Measurements from ENCODE around the gene GIGYF1. TPM values are rescaled to one million over a fixed set of nuclear protein-coding genes. Genes with fewer than 3 reads are reported as not detected.
"Not testable (repeated sequence)": the region's sequence is repeated elsewhere in the genome, so short reads cannot be mapped to it uniquely, and the experiment has no call there.

The GIGYF1 gene
- polyA plus RNA-seq, 2 donors: 11.1 to 28.1 TPM

- H3K4me1 ChIP-seq (ENCODE audit: control insufficient read depth in 2 of 2, insufficient read depth in 2 of 2, low read length in 1 of 2): no peaks in the 10 kb centered on the region
- no peaks in the 10 kb centered on the region for H3K27me3 ChIP-seq (ENCODE audit: control insufficient read depth in 1 of 2, insufficient read depth in 2 of 2, low read length in 2 of 2)
- WGBS, 2 donors: 92 to 96% methylated on average over 5 of the region's 5 CpGs
- no peaks in the 10 kb centered on the region for H3K9me3 ChIP-seq (ENCODE audit: control insufficient read depth in 2 of 2, insufficient read depth in 1 of 2, low read depth in 1 of 2, low read length in 1 of 2)
- H3K36me3 ChIP-seq (ENCODE audit: control insufficient read depth in 2 of 2, insufficient read depth in 2 of 2, low read length in 1 of 2): no peaks in the 10 kb centered on the region
- no peak overlapping the region for H3K4me3 ChIP-seq (ENCODE audit: low read depth in 1 of 2, low read length in 2 of 2)
- H3K27ac ChIP-seq (ENCODE audit: low read depth in 2 of 2, low read length in 1 of 2): no peak overlapping the region
Measured at GRCh38 chr7:100665168-100665726, 28.8 kb downstream of the GIGYF1 start.

- H3K27ac ChIP-seq (ENCODE audit: low read depth in 2 of 2, low read length in 1 of 2): peak overlapping the region in 1 of 2 donors; percentile 15
- H3K4me1 ChIP-seq (ENCODE audit: control insufficient read depth in 2 of 2, insufficient read depth in 2 of 2, low read length in 1 of 2); H3K36me3 ChIP-seq (ENCODE audit: control insufficient read depth in 2 of 2, insufficient read depth in 2 of 2, low read length in 1 of 2); H3K27me3 ChIP-seq (ENCODE audit: control insufficient read depth in 1 of 2, insufficient read depth in 2 of 2, low read length in 2 of 2); H3K4me3 ChIP-seq (ENCODE audit: low read depth in 1 of 2, low read length in 2 of 2); H3K9me3 ChIP-seq (ENCODE audit: control insufficient read depth in 2 of 2, insufficient read depth in 1 of 2, low read depth in 1 of 2, low read length in 1 of 2): not testable (repeated sequence)
- 62 to 65% methylated on average over 12 of the region's 12 CpGs for WGBS, 2 donors
Measured at GRCh38 chr7:100662194-100662776, 31.8 kb downstream of the GIGYF1 start.

- no peaks in the 10 kb centered on the region for H3K27me3 ChIP-seq (ENCODE audit: control insufficient read depth in 1 of 2, insufficient read depth in 2 of 2, low read length in 2 of 2)
- 11 to 14% methylated on average over 48 to 63 of the region's 63 CpGs for WGBS, 2 donors
- H3K4me3 ChIP-seq (ENCODE audit: low read depth in 1 of 2, low read length in 2 of 2): no peak within 1 kb of the TSS
- H3K4me1 ChIP-seq (ENCODE audit: control insufficient read depth in 2 of 2, insufficient read depth in 2 of 2, low read length in 1 of 2): no peaks in the 10 kb centered on the region
- no peaks in the 10 kb centered on the region for H3K36me3 ChIP-seq (ENCODE audit: control insufficient read depth in 2 of 2, insufficient read depth in 2 of 2, low read length in 1 of 2)
- H3K9me3 ChIP-seq (ENCODE audit: control insufficient read depth in 2 of 2, insufficient read depth in 1 of 2, low read depth in 1 of 2, low read length in 1 of 2): peaks cover 0 to 7% of the 10 kb centered on the region in 2 donors
- no peak within 1 kb of the TSS for H3K27ac ChIP-seq (ENCODE audit: low read depth in 2 of 2, low read length in 1 of 2)
Measured at GRCh38 chr7:100655908-100656674, 38.0 kb downstream of the GIGYF1 start, which contains the start of gene ACTL6B. ACTL6B (minus strand) TSS chr7:100656448; CDS start chr7:100656354, 94 bp downstream.

- Histone ChIP-seq H3K27ac (ENCODE audit: low read depth in 2 of 2, low read length in 1 of 2) (no peak overlapping the region), H3K4me3 (ENCODE audit: low read depth in 1 of 2, low read length in 2 of 2) (no peak overlapping the region), H3K36me3 (ENCODE audit: control insufficient read depth in 2 of 2, insufficient read depth in 2 of 2, low read length in 1 of 2) (no peaks in the 10 kb centered on the region), H3K27me3 (ENCODE audit: control insufficient read depth in 1 of 2, insufficient read depth in 2 of 2, low read length in 2 of 2) (no peaks in the 10 kb centered on the region), H3K9me3 (ENCODE audit: control insufficient read depth in 2 of 2, insufficient read depth in 1 of 2, low read depth in 1 of 2, low read length in 1 of 2) (peaks cover 0 to 7% of the 10 kb centered on the region in 2 donors), H3K4me1 (ENCODE audit: control insufficient read depth in 2 of 2, insufficient read depth in 2 of 2, low read length in 1 of 2) (peaks cover 0 to under 1% of the 10 kb centered on the region in 2 donors)
- WGBS, 2 donors: 54 to 58% methylated on average over 24 to 25 of the region's 25 CpGs
Measured at GRCh38 chr7:100654908-100655831, 38.9 kb downstream of the GIGYF1 start.

DNA sequence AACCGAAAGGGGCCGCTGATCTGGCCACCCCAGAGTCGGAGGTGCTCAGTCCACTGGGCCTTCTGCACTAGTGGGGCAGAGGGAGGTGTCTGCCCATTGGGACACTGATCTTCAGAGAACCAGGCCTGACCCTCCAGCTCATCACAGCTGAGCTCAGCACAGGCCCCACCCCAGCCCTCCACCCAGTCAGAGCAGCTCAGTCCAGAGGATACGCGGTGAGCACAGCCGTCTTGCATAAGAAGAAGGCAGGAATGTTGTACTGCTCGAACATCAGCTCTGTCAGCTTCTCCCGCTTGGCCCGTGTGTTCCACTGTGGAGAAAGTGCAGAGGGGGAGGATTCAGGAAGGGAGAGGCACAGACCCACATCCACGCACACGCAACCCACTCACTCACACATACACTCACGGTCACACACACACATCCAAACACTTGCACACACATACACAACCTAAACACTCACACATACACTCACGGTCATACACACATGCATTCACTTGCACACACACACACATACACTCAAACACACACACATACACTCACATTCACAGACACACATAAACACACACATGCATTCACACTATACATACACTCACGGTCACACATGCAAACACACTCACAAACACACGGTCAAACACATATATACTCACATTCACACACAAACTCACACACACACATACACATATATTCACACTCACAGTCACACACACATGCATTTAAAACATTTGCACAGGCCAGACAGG is 44.1 kb downstream of the GIGYF1 start:
- no peak overlapping the region for H3K4me3 ChIP-seq (ENCODE audit: low read depth in 1 of 2, low read length in 2 of 2)
- no peaks in the 10 kb centered on the region for H3K36me3 ChIP-seq (ENCODE audit: control insufficient read depth in 2 of 2, insufficient read depth in 2 of 2, low read length in 1 of 2)
- peaks cover 0 to 4% of the 10 kb centered on the region in 2 donors for H3K4me1 ChIP-seq (ENCODE audit: control insufficient read depth in 2 of 2, insufficient read depth in 2 of 2, low read length in 1 of 2)
- H3K27me3 ChIP-seq (ENCODE audit: control insufficient read depth in 1 of 2, insufficient read depth in 2 of 2, low read length in 2 of 2): no peaks in the 10 kb centered on the region
- H3K27ac ChIP-seq (ENCODE audit: low read depth in 2 of 2, low read length in 1 of 2): no peak overlapping the region
- H3K9me3 ChIP-seq (ENCODE audit: control insufficient read depth in 2 of 2, insufficient read depth in 1 of 2, low read depth in 1 of 2, low read length in 1 of 2): no peaks in the 10 kb centered on the region
- 74 to 82% methylated on average over 14 to 15 of the region's 15 CpGs for WGBS, 2 donors

GRCh38 chr7:100642534-100642907 is 51.5 kb downstream of the GIGYF1 start:
- peaks cover 0 to 2% of the 10 kb centered on the region in 2 donors for H3K4me1 ChIP-seq (ENCODE audit: control insufficient read depth in 2 of 2, insufficient read depth in 2 of 2, low read length in 1 of 2)
- H3K27me3 ChIP-seq (ENCODE audit: control insufficient read depth in 1 of 2, insufficient read depth in 2 of 2, low read length in 2 of 2): no peaks in the 10 kb centered on the region
- no peak overlapping the region for H3K27ac ChIP-seq (ENCODE audit: low read depth in 2 of 2, low read length in 1 of 2)
- no peak overlapping the region for H3K4me3 ChIP-seq (ENCODE audit: low read depth in 1 of 2, low read length in 2 of 2)
- H3K36me3 ChIP-seq (ENCODE audit: control insufficient read depth in 2 of 2, insufficient read depth in 2 of 2, low read length in 1 of 2): no peaks in the 10 kb centered on the region
- WGBS, 2 donors: 37 to 58% methylated on average over 11 of the region's 11 CpGs
- H3K9me3 ChIP-seq (ENCODE audit: control insufficient read depth in 2 of 2, insufficient read depth in 1 of 2, low read depth in 1 of 2, low read length in 1 of 2): no peaks in the 10 kb centered on the region

- H3K27me3 ChIP-seq (ENCODE audit: control insufficient read depth in 1 of 2, insufficient read depth in 2 of 2, low read length in 2 of 2): no peaks in the 10 kb centered on the region
- no peaks in the 10 kb centered on the region for H3K9me3 ChIP-seq (ENCODE audit: control insufficient read depth in 2 of 2, insufficient read depth in 1 of 2, low read depth in 1 of 2, low read length in 1 of 2)
- no peak overlapping the region for H3K4me3 ChIP-seq (ENCODE audit: low read depth in 1 of 2, low read length in 2 of 2)
- no peak overlapping the region for H3K27ac ChIP-seq (ENCODE audit: low read depth in 2 of 2, low read length in 1 of 2)
- WGBS, 2 donors: 80 to 83% methylated on average over 10 of the region's 10 CpGs
- no peaks in the 10 kb centered on the region for H3K36me3 ChIP-seq (ENCODE audit: control insufficient read depth in 2 of 2, insufficient read depth in 2 of 2, low read length in 1 of 2)
- peaks cover 0 to 2% of the 10 kb centered on the region in 2 donors for H3K4me1 ChIP-seq (ENCODE audit: control insufficient read depth in 2 of 2, insufficient read depth in 2 of 2, low read length in 1 of 2)
Measured at GRCh38 chr7:100641860-100642533, 52.1 kb downstream of the GIGYF1 start.

DNA sequence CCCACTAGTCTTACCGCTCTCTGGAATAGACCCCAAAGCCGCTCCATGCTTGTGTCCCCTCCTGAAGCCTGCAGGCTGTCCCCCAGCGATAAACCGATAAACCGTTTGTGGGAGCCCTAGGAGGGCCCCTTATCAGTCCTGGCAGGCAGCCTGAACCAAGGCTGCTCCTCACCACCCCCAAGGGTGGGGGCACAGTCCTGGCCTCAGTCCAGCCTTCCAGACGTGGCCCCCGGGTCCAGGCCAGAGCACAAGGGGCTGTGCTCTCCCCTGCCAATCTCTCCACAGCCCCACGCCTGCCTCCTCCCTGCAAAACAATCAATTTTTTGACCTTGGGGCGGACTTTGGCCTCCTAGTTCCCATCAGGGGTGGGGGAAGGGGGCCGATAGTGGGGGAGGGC is 52.6 kb downstream of the GIGYF1 start, which contains the start of gene TFR2:
TFR2 (minus strand) TSS at position 90 of the 397 bp plus-strand sequence; CDS start at position 47, 43 bp downstream.
- Histone ChIP-seq H3K27me3 (ENCODE audit: control insufficient read depth in 1 of 2, insufficient read depth in 2 of 2, low read length in 2 of 2) (no peaks in the 10 kb centered on the region), H3K4me1 (ENCODE audit: control insufficient read depth in 2 of 2, insufficient read depth in 2 of 2, low read length in 1 of 2) (peaks cover 0 to 2% of the 10 kb centered on the region in 2 donors), H3K9me3 (ENCODE audit: control insufficient read depth in 2 of 2, insufficient read depth in 1 of 2, low read depth in 1 of 2, low read length in 1 of 2) (no peaks in the 10 kb centered on the region), H3K36me3 (ENCODE audit: control insufficient read depth in 2 of 2, insufficient read depth in 2 of 2, low read length in 1 of 2) (no peaks in the 10 kb centered on the region), H3K27ac (ENCODE audit: low read depth in 2 of 2, low read length in 1 of 2) (no peak within 1 kb of the TSS), H3K4me3 (ENCODE audit: low read depth in 1 of 2, low read length in 2 of 2) (no peak within 1 kb of the TSS)
- 51 to 59% methylated on average over 9 to 10 of the region's 10 CpGs for WGBS, 2 donors
